ENCODE data around the gene SH3PXD2A.

The SH3PXD2A gene

DNA sequence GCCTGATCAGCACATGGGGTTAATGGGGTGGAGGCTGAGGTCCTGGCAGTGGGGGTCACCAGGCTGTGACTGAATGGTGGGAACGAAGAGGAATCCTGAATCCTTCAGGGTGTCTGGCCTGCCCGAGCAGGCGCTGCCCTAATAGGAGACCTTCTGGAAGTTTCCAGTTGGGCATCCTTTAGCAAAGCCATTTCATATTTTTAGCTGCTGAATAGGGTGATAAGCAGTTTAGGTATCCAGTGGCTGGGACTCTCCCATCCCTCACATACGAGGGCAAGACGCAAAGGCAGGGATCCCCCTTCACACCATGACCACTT, 159.3 kb downstream of the SH3PXD2A start:
- H3K4me3 ChIP-seq = peak overlapping the region; percentile 5
- H3K27ac ChIP-seq = peak overlapping the region; percentile 75 to 89
- DNase-seq (ENCODE audit: low spot score) = no peak
- TF ChIP-seq CTCF (IDR thresholded peaks at IDR 0.05) = no peak

GRCh38 chr10:103695584-103696005, 159.8 kb downstream of the SH3PXD2A start:
- H3K27ac ChIP-seq = peak overlapping the region; percentile 75 to 89
- no peak for TF ChIP-seq CTCF (IDR thresholded peaks at IDR 0.05)

GRCh38 chr10:103693812-103694205, 161.6 kb downstream of the SH3PXD2A start:
- TF ChIP-seq CTCF (IDR thresholded peaks at IDR 0.05) = no peak
- Histone ChIP-seq H3K27ac (peak overlapping the region in 1 of 2 donors; percentile 89), H3K4me3 (peak overlapping the region; percentile 70)
- DNase-seq (ENCODE audit: low spot score) = no peak

More at GRCh38 chr10:103695584-103696005, 159.8 kb downstream of the SH3PXD2A start:
- DNase-seq (ENCODE audit: low spot score) = no peak
- no peak overlapping the region for H3K4me3 ChIP-seq

GRCh38 chr10:103692952-103693811, 162.2 kb downstream of the SH3PXD2A start:
- Histone ChIP-seq H3K27ac (peak overlapping the region in 1 of 2 donors; percentile 89), H3K4me3 (peak overlapping the region; percentile 70)
- TF ChIP-seq CTCF (IDR thresholded peaks at IDR 0.05) = no peak
- DNase-seq (ENCODE audit: low spot score) = no peak

- H3K4me3 ChIP-seq = peak overlapping the region; percentile 70
- TF ChIP-seq CTCF (IDR thresholded peaks at IDR 0.05) = no peak
- H3K27ac ChIP-seq = peak overlapping the region in 1 of 2 donors; percentile 54
- DNase-seq (ENCODE audit: low spot score) = no peak
Measured at GRCh38 chr10:103692436-103692951, 162.9 kb downstream of the SH3PXD2A start.

DNA sequence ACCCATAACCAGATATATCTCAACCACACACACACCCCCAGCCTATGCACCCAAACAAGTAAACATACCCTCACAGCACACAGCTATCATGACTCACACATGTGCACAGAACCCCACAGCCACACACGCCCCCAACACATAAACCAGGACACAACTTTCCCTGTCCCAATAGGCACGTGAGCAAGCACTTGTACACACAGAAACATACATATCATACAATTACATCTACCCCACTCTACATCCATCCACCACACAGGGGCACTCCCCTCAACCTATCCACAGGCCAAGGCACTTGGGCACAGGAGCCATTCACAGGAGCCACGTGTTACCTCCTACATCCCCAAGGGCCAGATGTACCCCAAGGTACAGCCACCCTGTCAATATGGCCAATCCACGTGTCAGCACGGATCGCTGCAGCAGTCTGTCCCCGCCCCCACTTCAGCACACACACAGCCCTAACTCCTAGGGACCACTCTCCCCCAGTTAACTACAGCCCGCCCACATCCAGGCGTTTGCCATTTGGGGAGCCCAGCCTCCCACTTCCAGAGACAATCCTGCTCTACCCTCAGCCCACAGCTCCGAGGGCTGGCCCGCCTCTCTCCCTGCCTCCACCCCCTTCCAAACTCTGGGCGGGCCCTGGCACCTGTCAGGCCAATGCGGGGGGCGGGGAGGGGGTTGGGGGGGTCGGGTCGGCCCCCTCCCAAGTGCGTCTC, 163.5 kb downstream of the SH3PXD2A start:
- Histone ChIP-seq H3K4me3 (peak overlapping the region; percentile 70), H3K27ac (peak overlapping the region in 1 of 2 donors; percentile 54)
- TF ChIP-seq CTCF (IDR thresholded peaks at IDR 0.05) = no peak
- DNase-seq (ENCODE audit: low spot score) = no peak
